Measurements from ENCODE around the gene POU2F2. TPM values are rescaled to one million over a fixed set of nuclear protein-coding genes. Genes with fewer than 3 reads are reported as not detected.

Gene POU2F2
- total RNA-seq, 1 experiment from 2014 or later, result 6.0 TPM

DNA sequence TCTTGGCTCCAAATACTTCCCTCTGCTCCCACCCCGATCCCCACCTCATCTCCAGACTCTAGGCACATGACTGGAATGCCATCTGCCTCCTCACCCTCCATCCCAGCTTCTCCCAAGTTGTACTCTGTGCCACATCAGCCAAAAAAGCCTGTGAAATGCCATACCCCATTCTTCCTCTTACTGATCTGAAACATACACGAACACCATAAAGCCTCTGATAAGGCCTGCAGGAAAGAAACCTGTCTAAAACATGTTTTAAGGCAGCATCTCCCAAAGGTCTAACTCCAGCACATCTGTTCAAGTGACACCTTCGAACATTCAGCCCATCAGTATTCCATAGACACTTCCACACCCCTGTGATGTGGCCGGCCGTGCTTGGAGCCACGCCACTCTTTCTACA, 67.8 kb downstream of the POU2F2 start:
- no peak for TF ChIP-seq SMAD4 (CRISPR knock-in tag; IDR thresholded peaks at IDR 0.05)
- TF ChIP-seq E2F1 (CRISPR knock-in tag; IDR thresholded peaks at IDR 0.05), result no peak
- TF ChIP-seq, protein P1, sequence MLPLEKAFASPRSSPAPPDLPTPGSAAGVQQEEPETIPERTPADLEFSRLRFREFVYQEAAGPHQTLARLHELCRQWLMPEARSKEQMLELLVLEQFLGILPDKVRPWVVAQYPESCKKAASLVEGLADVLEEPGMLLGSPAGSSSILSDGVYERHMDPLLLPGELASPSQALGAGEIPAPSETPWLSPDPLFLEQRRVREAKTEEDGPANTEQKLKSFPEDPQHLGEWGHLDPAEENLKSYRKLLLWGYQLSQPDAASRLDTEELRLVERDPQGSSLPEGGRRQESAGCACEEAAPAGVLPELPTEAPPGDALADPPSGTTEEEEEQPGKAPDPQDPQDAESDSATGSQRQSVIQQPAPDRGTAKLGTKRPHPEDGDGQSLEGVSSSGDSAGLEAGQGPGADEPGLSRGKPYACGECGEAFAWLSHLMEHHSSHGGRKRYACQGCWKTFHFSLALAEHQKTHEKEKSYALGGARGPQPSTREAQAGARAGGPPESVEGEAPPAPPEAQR (CRISPR knock-in tag; IDR thresholded peaks at IDR 0.05), result no peak
- TF ChIP-seq JAZF1 (CRISPR knock-in tag; IDR thresholded peaks at IDR 0.05), result no peak
- TF ChIP-seq USF1 (CRISPR knock-in tag; IDR thresholded peaks at IDR 0.05), result no peak
- TF ChIP-seq CTCF (IDR thresholded peaks at IDR 0.05), result no peak
- TF ChIP-seq TP53 (CRISPR knock-in tag; IDR thresholded peaks at IDR 0.05), result no peak
- TF ChIP-seq, protein P2, sequence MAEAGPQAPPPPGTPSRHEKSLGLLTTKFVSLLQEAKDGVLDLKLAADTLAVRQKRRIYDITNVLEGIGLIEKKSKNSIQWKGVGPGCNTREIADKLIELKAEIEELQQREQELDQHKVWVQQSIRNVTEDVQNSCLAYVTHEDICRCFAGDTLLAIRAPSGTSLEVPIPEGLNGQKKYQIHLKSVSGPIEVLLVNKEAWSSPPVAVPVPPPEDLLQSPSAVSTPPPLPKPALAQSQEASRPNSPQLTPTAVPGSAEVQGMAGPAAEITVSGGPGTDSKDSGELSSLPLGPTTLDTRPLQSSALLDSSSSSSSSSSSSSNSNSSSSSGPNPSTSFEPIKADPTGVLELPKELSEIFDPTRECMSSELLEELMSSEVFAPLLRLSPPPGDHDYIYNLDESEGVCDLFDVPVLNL (CRISPR knock-in tag; IDR thresholded peaks at IDR 0.05; ENCODE audit: borderline replicate concordance, low read depth), result no peak
- CTCF ChIA-PET, result interaction anchor here (2.4 kb wide), 1 partner anchor 30 kb away, joined by 10 read pairs; no protein-coding TSS in a partner anchor
- Mint-ChIP-seq H3K4me1 (no peaks in the 10 kb centered on the region), H3K27ac (no peak overlapping the region), H3K9me3 (no peaks in the 10 kb centered on the region), H3K36me3 (peaks cover 46% of the 10 kb centered on the region), H3K4me3 (no peak overlapping the region), H3K27me3 (ENCODE audit: low read depth) (no peaks in the 10 kb centered on the region)
- DNase-seq (ENCODE audit: low spot score) (no peak), ATAC-seq (no peak)
- POLR2A ChIA-PET, result no interaction called here

GRCh38 chr19:42062381-42062780, 69.9 kb downstream of the POU2F2 start:
- H3K9me3 Mint-ChIP-seq, result no peaks in the 10 kb centered on the region
- no peak overlapping the region for H3K27ac Mint-ChIP-seq
- no peak for ATAC-seq
- H3K36me3 Mint-ChIP-seq, result peaks cover 52% of the 10 kb centered on the region
- H3K4me1 Mint-ChIP-seq, result no peaks in the 10 kb centered on the region
- no peak for DNase-seq (ENCODE audit: low spot score)
- CTCF ChIA-PET, result no interaction called here
- POLR2A ChIA-PET, result interaction anchor here (0.6 kb wide), 1 partner anchor 126 kb away, joined by 4 read pairs; no protein-coding TSS in a partner anchor
- H3K27me3 Mint-ChIP-seq (ENCODE audit: low read depth), result no peaks in the 10 kb centered on the region
- TF ChIP-seq NR1H2 (CRISPR knock-in tag; IDR thresholded peaks at IDR 0.05) (no peak), ZNF263 (CRISPR knock-in tag; IDR thresholded peaks at IDR 0.05; ENCODE audit: low read depth) (no peak), IRF2 (CRISPR knock-in tag; IDR thresholded peaks at IDR 0.05; ENCODE audit: borderline replicate concordance, low read depth) (no peak), RELA (CRISPR knock-in tag; IDR thresholded peaks at IDR 0.05; ENCODE audit: borderline replicate concordance) (no peak), USF2 (CRISPR knock-in tag; IDR thresholded peaks at IDR 0.05) (no peak), ZNF416 (CRISPR knock-in tag; IDR thresholded peaks at IDR 0.05) (no peak), NFYB (CRISPR knock-in tag; conservative IDR thresholded peaks at IDR 0.05; ENCODE audit: low read depth) (no peak), ZNF396 (CRISPR knock-in tag; IDR thresholded peaks at IDR 0.05; ENCODE audit: borderline replicate concordance) (no peak), ZBTB21 (CRISPR knock-in tag; IDR thresholded peaks at IDR 0.05; ENCODE audit: borderline replicate concordance) (no peak), ZNF671 (CRISPR knock-in tag; IDR thresholded peaks at IDR 0.05) (no peak), MYBL2 (CRISPR knock-in tag; IDR thresholded peaks at IDR 0.05) (no peak)
- TF ChIP-seq, protein P3, sequence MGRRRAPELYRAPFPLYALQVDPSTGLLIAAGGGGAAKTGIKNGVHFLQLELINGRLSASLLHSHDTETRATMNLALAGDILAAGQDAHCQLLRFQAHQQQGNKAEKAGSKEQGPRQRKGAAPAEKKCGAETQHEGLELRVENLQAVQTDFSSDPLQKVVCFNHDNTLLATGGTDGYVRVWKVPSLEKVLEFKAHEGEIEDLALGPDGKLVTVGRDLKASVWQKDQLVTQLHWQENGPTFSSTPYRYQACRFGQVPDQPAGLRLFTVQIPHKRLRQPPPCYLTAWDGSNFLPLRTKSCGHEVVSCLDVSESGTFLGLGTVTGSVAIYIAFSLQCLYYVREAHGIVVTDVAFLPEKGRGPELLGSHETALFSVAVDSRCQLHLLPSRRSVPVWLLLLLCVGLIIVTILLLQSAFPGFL (CRISPR knock-in tag; IDR thresholded peaks at IDR 0.05; ENCODE audit: borderline replicate concordance), result no peak
- TF ChIP-seq, protein P1 (CRISPR knock-in tag; IDR thresholded peaks at IDR 0.05), result no peak
- TF ChIP-seq, protein P4, sequence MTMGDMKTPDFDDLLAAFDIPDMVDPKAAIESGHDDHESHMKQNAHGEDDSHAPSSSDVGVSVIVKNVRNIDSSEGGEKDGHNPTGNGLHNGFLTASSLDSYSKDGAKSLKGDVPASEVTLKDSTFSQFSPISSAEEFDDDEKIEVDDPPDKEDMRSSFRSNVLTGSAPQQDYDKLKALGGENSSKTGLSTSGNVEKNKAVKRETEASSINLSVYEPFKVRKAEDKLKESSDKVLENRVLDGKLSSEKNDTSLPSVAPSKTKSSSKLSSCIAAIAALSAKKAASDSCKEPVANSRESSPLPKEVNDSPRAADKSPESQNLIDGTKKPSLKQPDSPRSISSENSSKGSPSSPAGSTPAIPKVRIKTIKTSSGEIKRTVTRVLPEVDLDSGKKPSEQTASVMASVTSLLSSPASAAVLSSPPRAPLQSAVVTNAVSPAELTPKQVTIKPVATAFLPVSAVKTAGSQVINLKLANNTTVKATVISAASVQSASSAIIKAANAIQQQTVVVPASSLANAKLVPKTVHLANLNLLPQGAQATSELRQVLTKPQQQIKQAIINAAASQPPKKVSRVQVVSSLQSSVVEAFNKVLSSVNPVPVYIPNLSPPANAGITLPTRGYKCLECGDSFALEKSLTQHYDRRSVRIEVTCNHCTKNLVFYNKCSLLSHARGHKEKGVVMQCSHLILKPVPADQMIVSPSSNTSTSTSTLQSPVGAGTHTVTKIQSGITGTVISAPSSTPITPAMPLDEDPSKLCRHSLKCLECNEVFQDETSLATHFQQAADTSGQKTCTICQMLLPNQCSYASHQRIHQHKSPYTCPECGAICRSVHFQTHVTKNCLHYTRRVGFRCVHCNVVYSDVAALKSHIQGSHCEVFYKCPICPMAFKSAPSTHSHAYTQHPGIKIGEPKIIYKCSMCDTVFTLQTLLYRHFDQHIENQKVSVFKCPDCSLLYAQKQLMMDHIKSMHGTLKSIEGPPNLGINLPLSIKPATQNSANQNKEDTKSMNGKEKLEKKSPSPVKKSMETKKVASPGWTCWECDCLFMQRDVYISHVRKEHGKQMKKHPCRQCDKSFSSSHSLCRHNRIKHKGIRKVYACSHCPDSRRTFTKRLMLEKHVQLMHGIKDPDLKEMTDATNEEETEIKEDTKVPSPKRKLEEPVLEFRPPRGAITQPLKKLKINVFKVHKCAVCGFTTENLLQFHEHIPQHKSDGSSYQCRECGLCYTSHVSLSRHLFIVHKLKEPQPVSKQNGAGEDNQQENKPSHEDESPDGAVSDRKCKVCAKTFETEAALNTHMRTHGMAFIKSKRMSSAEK (CRISPR knock-in tag; IDR thresholded peaks at IDR 0.05; ENCODE audit: borderline replicate concordance), result no peak
- H3K4me3 Mint-ChIP-seq, result no peak overlapping the region

Data from WTC11 (cell line).